ENCODE measurements around the gene CREM.

The CREM gene

GRCh38 chr10:35219891-35220890, 93.5 kb downstream of the CREM start:
- DNase-seq (ENCODE audit: low read depth), result no peak

GRCh38 chr10:35223016-35223415, 96.4 kb downstream of the CREM start:
- DNase-seq (ENCODE audit: low read depth), result no peak

- no peak for DNase-seq (ENCODE audit: low read depth)
Measured at GRCh38 chr10:35224045-35224740, 97.5 kb downstream of the CREM start.

- no peak for DNase-seq (ENCODE audit: low read depth)
Measured at GRCh38 chr10:35225204-35225603, 98.6 kb downstream of the CREM start.

GRCh38 chr10:35226507-35226906, 99.9 kb downstream of the CREM start:
- no peak for DNase-seq (ENCODE audit: low read depth)

GRCh38 chr10:35228058-35228457, 101.4 kb downstream of the CREM start:
- no peak for DNase-seq (ENCODE audit: low read depth)

GRCh38 chr10:35231646-35232045, 105.0 kb downstream of the CREM start:
- no peak for DNase-seq (ENCODE audit: low read depth)

GRCh38 chr10:35232527-35232926, 105.9 kb downstream of the CREM start:
- no peak for DNase-seq (ENCODE audit: low read depth)

- DNase-seq (ENCODE audit: low read depth), result no peak
Measured at GRCh38 chr10:35234073-35234472, 107.4 kb downstream of the CREM start.

GRCh38 chr10:35236739-35237138, 110.1 kb downstream of the CREM start:
- DNase-seq (ENCODE audit: low read depth), result no peak

GRCh38 chr10:35237766-35238512, 111.3 kb downstream of the CREM start:
- no peak for DNase-seq (ENCODE audit: low read depth)

- no peak for DNase-seq (ENCODE audit: low read depth)
Measured at GRCh38 chr10:35244549-35244948, 117.9 kb downstream of the CREM start.

- no peak for DNase-seq (ENCODE audit: low read depth)
Measured at GRCh38 chr10:35246770-35247343, 120.2 kb downstream of the CREM start.

- no peak for DNase-seq (ENCODE audit: low read depth)
Measured at GRCh38 chr10:35251373-35252100, 124.9 kb downstream of the CREM start.

- no peak for DNase-seq (ENCODE audit: low read depth)
Measured at GRCh38 chr10:35257057-35257983, 130.7 kb downstream of the CREM start.

GRCh38 chr10:35259769-35260397, 133.2 kb downstream of the CREM start:
- DNase-seq (ENCODE audit: low read depth), result no peak

- DNase-seq (ENCODE audit: low read depth), result no peak
Measured at GRCh38 chr10:35262436-35262835, 135.8 kb downstream of the CREM start.
